B cell (primary cell): ENCODE results near the gene ITGA3.

Experiments
- EZH2 ChIP-seq: IDR thresholded peaks from 2 replicates; pipeline ENCODE4 v1.6.1; 2012; ENCODE audit warnings: borderline replicate concordance, low read depth, mild to moderate bottlenecking, moderate library complexity, low read length; ENCODE audit not compliant: insufficient read depth, poor library complexity, severe bottlenecking
- TF ChIP-seq, protein P1 (sequence below): fragments of 200-600 bp; IDR thresholded peaks from one replicate; pipeline ENCODE4 v1.8.0; 2022; ENCODE audit warnings: antibody characterized with exemption, mild to moderate bottlenecking

- TF ChIP-seq, protein P1, sequence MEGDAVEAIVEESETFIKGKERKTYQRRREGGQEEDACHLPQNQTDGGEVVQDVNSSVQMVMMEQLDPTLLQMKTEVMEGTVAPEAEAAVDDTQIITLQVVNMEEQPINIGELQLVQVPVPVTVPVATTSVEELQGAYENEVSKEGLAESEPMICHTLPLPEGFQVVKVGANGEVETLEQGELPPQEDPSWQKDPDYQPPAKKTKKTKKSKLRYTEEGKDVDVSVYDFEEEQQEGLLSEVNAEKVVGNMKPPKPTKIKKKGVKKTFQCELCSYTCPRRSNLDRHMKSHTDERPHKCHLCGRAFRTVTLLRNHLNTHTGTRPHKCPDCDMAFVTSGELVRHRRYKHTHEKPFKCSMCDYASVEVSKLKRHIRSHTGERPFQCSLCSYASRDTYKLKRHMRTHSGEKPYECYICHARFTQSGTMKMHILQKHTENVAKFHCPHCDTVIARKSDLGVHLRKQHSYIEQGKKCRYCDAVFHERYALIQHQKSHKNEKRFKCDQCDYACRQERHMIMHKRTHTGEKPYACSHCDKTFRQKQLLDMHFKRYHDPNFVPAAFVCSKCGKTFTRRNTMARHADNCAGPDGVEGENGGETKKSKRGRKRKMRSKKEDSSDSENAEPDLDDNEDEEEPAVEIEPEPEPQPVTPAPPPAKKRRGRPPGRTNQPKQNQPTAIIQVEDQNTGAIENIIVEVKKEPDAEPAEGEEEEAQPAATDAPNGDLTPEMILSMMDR, result no peak
- TF ChIP-seq EZH2, result no peak
Measured at GRCh38 chr17:50044483-50044882, 11.4 kb upstream of the ITGA3 start.
